GM21825 (cell line): ENCODE measurements around the gene F12.
A peak's percentile ranks its signal among the peaks of the same experiment; 100 is the strongest.
"Not testable (repeated sequence)": the region's sequence is repeated elsewhere in the genome, so short reads cannot be mapped to it uniquely, and the experiment has no call there.

ENCODE experiments used
- ATAC-seq: cut with Tn5 transposase; IDR thresholded peaks from one replicate; pipeline ENCODE4 v1.9.1; 2021; ENCODE audit warnings: mild to moderate bottlenecking, moderate library complexity; ENCODE audit not compliant: unreplicated experiment

F12 gene

DNA sequence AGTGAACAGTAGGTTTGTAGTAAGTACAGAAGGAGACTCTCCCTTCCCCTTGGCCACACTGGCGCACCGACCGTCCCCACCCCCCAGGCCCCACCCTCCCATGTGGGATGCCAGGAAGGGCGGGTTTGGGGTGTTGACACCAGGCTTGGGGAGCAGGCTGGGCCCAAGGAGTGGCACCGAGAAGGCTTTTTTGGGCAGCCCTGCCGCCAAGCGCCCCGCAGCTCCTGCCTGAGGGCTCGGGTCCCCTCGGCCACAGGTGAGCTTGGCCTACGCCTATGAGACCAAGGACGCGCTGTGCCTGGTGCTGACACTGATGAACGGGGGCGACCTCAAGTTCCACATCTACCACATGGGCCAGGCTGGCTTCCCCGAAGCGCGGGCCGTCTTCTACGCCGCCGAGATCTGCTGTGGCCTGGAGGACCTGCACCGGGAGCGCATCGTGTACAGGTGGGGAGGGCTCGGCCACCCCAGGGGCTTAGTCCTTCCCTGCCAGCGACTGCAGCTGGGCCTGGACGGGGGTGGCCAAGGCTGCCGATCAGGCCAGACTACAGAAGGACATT, 24.4 kb upstream of the F12 start:
- no peak for ATAC-seq

DNA sequence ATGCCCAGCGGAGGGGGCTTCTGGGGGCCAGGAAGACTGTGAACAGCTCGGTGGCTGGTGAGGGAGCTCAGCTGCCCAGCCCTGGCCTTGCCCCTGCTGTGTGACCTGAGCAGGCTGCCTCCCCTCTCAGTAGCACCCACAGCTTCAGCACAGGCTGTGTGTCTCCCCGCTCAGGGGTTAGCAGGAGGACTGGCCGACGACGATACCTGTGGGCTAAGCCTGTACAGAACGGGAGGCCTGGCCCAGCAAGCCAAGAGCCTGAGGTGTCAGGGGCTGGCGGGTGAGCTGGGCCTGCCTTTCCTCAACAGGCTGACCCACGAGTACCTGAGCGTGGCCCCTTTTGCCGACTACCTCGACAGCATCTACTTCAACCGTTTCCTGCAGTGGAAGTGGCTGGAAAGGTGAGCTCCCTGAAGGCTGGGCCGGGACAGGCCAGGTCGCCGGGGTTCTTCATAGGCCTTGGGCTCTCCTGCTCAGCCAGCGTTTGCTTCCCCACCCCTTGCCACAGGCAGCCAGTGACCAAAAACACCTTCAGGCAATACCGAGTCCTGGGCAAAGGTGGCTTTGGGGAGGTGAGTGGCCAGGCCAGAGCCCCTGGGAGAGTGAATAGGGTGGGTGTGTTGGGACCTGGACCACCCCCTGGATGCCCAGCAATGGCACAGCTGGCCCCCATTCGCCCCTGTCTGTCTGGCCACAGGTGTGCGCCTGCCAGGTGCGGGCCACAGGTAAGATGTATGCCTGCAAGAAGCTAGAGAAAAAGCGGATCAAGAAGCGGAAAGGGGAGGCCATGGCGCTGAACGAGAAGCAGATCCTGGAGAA, 23.7 kb upstream of the F12 start:
- no peak for ATAC-seq

DNA sequence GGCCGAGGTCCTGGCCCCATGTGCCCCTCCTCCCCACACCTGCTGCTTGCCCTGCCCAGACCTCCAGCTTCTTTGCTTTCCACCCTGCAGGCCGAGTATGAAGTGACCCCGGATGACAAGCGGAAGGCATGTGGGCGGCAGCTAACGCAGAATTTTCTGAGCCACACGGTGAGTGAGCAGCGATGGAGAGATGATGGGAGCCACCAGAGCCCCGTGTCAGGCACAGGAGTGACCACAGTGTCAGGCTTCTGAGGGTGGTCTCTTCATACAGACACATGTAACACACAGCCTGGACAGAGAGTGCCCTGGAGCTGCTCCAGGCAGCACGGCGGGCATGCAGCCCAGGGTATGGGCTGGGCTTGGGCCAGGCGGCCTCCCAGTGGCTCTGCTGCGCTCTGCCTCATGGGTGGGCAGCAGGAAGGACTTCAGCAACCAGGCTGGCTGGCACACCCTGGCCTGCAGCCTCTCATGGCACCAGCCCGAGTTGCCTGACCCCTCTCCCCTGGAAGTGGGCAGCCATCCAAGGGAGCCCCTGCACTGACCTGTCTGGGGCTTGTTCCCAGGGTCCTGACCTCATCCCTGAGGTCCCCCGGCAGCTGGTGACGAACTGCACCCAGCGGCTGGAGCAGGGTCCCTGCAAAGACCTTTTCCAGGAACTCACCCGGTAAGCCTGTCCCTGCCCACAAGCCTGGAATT, 22.9 kb upstream of the F12 start:
- ATAC-seq, result no peak

DNA sequence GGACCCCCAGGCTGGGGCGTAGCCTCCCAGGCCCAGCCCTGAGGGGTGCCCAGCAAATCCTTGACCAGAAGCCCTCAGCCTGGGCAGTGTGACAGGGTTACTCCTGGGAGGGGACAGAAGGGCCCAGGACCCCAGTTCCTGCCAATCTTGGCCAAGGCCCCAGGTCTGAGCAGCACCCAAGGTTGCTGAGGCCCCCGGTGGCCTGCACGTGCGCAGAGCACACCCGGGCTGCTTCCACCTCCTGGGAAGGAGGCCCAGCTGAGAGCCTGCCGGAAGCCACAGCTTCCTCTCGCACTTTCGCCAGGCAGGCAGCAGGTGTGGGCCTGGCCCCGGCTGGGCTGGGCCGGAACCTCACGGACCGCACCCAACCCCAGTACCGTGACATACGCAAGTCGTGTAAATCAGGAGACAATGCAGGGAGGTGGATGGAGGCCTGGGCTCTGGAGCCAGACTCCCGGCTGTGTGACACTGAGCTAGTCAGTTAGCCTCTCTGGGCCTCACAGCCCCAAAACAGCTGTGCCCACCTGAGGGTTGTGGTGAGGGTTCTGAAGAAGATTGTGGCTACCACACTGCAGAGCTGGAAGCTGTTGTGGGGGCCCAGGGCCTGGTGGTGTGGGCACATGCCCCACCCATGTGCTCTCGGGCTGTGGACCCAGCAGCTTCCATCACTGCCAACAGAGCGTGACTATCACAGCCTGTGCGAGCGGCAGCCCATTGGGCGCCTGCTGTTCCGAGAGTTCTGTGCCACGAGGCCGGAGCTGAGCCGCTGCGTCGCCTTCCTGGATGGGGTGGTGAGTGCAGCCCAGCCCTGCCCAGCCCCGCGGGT, 22.2 kb upstream of the F12 start:
- peak; percentile 39 for ATAC-seq

DNA sequence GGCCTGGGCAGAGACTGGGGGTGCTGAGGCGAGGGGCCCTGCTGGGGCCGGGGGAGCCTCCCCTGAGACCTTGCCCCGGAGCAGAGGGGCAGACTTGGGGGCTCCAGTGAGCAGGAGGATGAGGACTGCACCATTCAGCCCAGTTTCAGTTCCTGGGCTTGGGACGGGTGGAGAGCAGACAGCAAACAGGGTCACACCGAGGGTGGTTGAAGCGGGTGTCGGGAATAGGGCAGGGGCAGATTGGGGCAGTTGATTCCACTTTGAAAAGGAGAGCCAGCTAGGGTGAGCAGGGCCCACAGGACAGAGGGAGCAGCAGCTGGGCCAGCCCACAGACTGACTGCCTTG, 21.6 kb upstream of the F12 start:
- ATAC-seq, result no peak

DNA sequence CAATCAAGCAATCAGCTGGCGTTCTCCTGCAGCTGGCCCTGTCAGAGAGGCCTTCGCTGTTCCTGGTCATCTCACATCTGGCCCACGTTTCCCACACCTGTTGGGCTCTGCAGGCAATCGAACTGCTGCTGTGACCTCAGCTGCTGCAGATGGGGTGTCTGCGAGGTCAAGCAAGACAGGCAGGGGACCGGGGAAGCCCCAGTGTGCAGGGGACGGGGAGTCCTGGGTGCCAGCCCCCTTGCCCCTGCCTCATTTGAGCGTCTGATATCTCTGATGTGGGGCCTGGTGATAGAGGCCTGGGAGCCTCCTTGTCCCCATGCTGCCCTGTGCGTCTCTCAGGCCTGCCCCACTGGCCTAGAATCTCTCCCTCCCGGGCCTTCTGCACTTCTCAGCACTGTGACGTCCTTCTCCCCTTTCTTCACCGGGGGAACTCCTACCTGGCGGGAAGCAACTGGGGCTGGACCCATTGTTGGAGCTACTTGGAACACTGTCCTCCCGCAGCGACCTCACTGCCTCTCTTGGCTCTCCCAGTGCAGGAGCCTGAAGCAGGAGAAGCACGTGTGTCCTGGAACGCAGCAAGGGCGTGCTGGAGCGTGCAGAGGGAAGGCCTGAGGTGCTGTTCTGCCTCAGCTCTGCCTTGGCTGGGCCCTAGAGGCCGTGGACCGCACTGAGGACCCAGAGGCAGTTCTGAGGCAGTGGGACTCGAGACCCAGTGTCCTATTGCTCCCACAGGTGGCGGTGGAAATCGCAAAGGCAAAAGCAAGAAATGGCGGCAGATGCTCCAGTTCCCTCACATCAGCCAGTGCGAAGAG, 21.0 kb upstream of the F12 start:
- no peak for ATAC-seq

DNA sequence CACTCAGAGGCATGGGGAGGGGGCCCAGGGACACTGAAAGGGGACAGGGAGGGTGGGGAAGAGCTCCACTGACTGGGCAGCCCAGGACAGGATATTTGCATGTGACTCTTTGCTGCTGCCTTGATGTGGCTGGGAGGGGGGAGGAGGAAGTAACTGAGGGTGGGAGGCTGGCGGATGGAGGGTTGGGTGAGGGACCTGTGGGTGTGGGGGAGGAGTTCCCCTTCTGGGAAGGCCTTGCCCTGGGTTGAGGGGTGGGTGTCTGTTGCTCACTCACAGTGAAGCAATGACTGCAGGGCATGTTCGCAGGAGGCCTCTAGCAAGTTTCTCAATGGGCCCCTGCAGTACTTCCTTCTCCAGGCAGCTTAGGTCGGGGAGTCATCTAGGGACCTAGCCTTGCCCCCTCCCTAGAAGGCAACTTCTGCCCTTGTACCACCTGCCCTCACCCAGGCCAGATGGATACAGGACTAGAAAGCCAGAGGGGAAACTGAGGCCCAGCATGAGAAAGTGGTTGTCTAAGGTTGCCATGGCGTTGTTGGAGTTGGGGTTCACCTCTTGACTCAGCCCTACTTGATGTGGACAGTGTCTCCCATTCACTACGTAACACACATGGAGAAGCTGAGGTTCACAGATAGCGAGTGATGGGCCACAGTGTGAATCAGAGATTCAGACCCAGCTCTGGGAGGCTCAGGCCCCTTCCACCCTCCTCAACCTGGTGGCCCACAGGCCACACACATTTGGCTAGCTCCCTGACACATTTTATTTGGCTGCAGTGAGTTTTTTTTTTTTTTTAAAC, 20.1 kb upstream of the F12 start:
- no peak for ATAC-seq

DNA sequence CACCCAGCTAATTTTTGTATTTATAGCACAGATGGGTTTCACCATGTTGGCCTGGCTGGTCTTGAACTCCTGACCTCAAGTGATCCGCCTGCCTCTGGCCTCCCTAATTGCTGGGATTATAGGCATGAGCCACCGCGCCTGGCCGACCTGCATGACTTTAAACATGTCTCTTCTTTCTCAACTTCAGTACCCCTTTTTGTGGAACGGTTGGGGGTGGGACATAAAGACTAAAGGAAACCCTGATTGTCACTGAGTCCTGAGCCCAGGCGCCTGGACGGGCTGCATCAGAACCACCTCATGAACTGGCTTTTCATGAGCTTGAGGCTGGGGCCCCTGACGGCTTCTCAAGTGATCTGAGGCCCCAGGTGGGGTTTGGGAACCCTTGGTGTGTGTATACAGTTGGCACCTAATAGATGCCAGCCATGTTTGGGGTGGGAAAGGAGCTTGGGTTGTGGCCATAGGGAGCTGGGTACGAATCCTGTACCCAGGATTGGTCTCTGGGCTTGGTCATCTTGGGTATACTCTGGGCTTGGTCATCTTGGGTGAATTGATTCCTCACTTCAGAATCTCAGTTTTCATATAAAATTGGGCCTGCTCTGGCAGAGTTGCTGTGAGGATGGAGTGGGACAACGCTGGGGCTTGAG, 19.3 kb upstream of the F12 start:
- no peak for ATAC-seq

DNA sequence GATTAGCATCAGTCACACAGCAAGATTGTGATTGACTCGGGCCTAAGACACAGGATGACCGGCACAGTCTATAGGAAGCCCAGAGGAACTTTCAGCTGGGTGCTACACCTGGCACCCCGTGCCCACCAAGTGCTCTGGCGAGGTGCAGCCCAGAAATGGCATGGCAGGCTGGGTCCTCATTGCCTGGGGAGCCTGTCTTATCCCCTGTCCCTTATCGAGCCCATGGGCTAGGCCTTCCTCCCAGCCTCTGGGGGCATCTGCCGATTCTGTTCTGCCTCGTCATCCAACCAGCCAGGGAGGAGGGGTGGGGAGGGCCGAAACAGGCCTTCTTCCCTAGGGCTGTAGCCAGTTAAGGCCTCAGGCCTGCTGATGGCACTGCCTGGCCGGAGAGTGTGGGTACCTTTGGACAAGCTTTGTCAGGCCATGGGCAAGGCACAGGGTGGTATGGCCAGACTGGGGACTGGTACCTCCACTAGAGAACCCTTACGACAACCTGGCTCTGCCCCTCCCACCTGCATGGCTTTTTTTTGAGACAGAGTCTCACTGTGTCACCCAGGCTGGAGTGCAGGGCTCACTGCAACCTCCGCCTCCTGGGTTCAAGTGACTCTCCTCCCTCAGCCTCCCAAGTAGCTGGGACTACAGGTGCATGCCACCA, 18.7 kb upstream of the F12 start:
- no peak for ATAC-seq

DNA sequence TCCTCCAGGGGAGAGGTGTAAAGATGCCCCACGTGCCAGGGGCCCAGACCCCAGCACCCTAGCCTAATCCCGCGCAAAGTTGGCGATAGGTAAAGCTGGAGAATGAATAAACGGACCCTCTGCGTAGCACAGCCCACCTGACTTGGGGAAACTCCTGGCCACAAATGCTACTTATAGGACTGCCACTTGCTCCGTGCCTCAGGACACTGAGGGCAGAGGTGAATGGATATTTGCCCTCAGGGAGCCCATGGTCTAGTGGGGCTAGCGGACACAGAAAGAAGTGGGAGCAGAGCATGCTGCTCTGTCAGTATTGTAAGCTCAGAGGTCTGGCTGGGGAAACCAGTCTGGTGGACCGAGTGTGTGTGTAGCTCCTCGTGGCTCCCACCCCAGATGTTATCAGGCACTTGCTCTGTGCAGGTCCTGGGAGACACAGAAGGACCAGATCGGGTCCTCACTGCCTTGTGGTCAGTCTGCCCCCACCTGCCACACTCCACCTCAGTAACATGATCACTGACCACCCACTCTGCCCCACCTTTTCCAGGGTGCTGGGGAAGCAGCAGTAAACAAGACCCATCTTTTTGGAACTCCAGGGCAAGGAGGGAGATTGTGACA, 18.0 kb upstream of the F12 start:
- ATAC-seq, result no peak

DNA sequence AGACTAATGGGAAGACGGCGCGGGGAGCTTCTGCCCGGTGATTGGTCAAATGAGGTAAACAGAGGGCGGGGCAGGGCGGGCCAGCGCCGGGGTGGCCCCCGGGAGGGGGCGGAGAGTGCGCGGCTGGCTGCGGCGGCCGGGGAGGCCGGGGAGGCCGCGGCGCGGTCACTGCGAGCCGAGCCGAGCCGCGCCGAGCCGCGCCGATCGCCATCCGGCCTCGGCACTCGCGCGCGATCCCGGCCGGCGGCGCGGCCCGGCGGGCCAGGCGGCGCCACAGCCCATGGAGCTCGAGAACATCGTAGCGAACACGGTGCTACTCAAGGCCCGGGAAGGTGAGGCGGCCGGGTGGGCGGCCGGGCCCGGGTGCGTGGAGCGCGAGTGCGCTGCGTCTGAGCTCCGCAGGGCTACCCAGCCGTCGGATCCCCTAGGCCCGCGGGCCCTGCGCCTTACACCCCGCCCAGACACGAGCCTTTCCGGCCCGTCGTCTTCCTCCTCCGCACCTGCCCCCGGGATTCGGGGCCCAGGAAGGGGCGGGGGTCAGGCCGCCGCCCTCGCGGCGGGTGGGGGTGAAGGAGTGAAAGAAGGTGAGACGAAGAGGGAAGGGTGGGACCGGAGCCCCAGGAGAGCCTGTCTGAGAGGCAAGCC, 17.3 kb upstream of the F12 start, which contains the start of gene GRK6:
Gene GRK6 (plus strand): TSS at position 111 of the 645 bp plus-strand sequence. CDS start 170 bp downstream, at position 281.
- ATAC-seq, result peak; percentile 8

DNA sequence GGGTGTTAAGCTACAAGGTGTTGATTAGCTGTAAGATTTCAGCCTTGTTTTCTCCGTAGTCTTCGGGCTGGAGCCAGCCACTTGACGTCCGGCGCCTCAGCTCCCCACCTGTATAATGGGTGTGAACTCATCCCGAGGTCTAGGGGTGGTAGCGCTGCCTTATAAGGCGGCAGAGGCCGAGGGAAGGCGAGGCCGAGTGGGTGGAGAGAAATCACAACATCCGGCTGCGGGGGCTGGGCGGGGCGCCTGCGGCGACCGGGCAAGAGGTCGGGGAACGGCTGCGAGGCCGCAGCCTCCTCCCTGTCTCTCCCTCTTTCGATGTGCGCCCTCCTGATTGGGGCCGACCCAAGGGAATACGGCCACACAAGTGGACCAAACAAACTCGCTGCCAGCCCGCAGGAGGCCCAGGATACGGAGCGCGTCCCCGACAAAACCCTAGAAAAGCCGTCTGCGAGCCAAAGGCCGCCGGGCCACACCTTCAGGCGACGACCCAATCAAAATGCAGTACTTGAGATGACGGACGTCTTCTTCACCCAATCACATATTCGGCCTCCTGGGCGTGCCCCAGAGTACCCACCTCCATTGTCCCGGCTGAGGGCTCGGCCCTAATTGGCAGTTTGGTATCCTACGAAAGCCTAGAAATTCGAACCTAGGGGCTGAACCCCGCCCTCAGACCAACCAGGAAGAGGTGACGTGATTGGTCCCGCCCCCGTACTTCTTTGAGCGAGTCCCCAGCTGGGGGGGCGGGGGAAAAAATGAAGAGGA, 16.6 kb upstream of the F12 start:
- peak; percentile 66 for ATAC-seq

DNA sequence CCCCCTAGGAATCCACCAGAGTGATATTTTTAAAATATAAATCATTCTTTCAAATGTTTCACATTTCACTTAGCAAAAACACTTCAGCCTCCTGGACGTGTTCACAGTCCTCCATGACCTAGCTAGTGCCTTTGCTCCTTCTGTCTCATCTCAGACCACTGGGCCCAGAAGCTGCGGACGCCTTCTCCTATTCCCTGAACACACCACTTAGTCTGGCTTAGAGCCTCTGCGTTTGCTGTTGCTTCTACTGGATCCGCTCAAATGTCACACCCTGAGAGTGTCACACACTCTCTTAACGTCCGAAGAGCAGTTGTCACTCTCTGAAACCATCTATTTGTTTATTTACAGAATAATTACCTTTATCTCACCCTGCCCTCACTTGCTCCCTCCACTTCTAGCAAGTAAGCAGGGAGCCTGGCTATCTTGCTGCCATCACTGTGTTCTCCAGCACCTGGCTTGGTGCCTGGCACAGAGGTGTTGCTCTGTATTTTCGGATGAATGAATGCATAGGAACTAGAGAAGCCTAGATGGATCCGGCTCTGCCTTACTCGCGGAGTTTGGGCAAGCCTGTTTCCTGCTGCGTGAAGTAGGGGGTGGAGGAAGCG, 15.9 kb upstream of the F12 start:
- ATAC-seq, result no peak

DNA sequence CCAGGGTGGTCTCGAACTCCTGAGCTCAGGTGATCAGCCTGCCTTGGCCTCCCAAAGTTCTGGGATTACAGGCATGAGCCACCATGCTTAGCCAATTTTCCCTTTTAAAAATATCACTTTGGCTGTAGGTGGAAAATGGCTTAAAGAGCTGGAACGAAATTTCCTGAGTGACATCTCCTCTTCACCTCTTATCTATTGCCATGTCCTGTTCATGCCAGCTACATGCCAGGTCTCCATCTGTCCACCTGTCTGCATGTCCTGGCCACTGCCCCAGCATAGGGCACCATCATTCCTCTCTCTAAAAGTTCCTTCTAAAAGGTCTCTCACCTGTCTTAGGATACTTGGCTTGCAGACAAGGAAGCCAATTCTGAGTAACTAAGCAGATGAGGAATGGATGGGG, 14.3 kb upstream of the F12 start:
- ATAC-seq, result no peak

DNA sequence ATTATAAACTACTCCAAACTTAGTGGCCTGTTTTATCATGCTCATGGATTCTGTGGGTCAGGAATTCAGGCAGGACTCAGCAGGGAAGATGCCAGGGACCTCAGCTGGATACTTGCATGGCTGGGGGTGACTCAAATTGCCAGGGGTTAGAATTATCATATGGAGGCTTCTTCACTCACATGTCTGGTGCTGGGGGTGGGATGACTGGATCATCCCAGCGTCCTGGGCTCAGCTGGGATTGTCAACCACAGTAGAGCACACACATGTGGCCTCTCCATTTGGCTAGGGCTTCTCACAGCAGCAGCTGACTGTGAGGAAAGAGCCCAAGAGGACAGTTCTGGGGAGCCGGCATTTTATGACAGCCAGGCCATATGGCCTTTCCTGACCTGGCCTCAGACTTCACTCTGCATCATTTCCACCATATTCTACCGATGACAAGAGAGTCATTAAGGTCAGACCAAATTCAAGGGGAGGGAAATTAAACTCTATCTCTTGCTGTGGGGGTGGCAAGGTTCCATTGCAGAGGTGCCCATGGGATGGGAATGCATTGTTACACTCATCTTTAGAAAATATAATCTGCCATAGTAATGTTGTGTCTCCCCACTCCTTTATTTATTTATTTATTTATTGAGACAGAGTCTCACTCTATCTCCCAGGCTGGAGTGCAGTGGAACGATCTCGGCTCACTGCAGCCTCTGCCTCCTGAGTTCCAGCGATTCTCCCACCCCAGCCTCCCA, 11.9 kb upstream of the F12 start:
- ATAC-seq, result no peak

DNA sequence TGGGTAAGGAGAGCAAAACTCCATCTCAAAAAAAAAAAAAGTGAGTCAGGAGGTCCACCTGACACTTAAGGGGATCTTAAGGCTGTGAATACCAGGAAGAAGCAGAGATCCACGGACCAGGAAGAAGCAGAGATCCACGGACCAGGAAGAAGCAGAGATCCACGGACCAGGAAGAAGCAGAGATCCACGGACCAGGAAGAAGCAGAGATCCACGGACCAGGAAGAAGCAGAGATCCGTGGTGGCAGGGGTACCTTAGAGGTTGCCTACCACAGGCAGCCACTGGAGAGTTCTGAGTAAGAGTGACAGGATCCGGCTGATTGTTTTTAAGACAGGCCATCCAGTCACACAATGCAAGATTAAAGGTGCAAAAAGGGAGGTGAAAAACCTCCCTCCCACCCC, 11.1 kb upstream of the F12 start:
- not testable (repeated sequence) for ATAC-seq
